RWPE2 (cell line): ENCODE data around the gene DAP.

Source experiments
- ATAC-seq: fragments of 200-7000 bp; cut with Tn5 transposase; 3 replicates; pipeline ENCODE4 v1.9.1; 2021; ENCODE audit warnings: low read depth
- DNase-seq: peaks from one replicate; pipeline ENCODE4 v3.0.0-alpha.2; 2020; ENCODE audit warnings: low spot score
- H3K27ac ChIP-seq: fragments of 450-650 bp; 2 replicates; pipeline ENCODE4 v1.5.1; 2017; ENCODE audit warnings: mild to moderate bottlenecking; ENCODE audit not compliant: poor library complexity, severe bottlenecking
- H3K27me3 ChIP-seq: fragments of 250-450 bp; sonication (Bioruptor Pico); 2 replicates; pipeline ENCODE4 v1.5.1; 2021; ENCODE audit warnings: mild to moderate bottlenecking, moderate library complexity; ENCODE audit not compliant: insufficient read depth, poor library complexity, severe bottlenecking
- H3K36me3 ChIP-seq: fragments of 250-450 bp; sonication (Bioruptor Pico); 2 replicates; pipeline ENCODE4 v1.5.1; 2020; ENCODE audit warnings: low read depth, mild to moderate bottlenecking, moderate library complexity
- H3K4me1 ChIP-seq: fragments of 250-450 bp; sonication (Bioruptor Pico); 2 replicates; pipeline ENCODE4 v1.5.1; 2021; ENCODE audit warnings: mild to moderate bottlenecking, moderate library complexity; ENCODE audit not compliant: insufficient read depth, poor library complexity, severe bottlenecking
- H3K4me3 ChIP-seq: fragments of 250-450 bp; sonication (Bioruptor Pico); 2 replicates; pipeline ENCODE4 v1.5.1; 2021; ENCODE audit warnings: mild to moderate bottlenecking, moderate library complexity; ENCODE audit not compliant: severe bottlenecking
- H3K9me3 ChIP-seq: fragments of 250-450 bp; sonication (Bioruptor Pico); 2 replicates; pipeline ENCODE4 v1.5.1; 2021; ENCODE audit warnings: mild to moderate bottlenecking, moderate library complexity; ENCODE audit not compliant: severe bottlenecking
- TF ChIP-seq, protein P1 (sequence below): fragments of 450-650 bp; IDR thresholded peaks from one replicate; pipeline ENCODE4 v1.5.1; 2017; ENCODE audit warnings: mild to moderate bottlenecking, moderate library complexity; ENCODE audit not compliant: poor library complexity, severe bottlenecking

DAP gene

GRCh38 chr5:10653751-10654400, 107.2 kb downstream of the DAP start:
- 0 out of 2 replicates have a peak, but pooled peaks cover 3% of the 10 kb centered on the region for H3K36me3 ChIP-seq

DNA sequence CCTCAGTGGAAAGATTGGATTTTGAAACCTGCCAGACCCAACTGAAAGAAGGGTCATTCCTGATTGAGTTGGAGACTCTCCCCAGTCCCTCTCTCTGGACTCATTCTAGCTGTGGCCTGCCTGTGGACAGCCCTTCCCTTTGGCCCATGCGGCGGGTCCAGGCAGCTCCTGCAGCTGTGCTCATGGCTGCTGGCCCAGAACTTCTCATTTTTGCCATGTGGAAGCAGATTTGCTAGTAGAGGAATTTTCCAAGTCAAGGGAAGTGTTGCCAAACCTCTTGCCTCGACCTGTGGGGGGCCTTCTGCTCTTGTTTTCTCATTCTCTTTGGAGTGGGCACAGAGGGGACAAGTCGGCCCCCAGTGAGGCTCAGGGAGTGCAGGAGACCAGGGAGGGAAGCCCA, 108.0 kb downstream of the DAP start:
- ATAC-seq (no peak), DNase-seq (no peak)
- Histone ChIP-seq H3K4me1 (no peaks in the 10 kb centered on the region), H3K4me3 (no peak overlapping the region), H3K27me3 (no peaks in the 10 kb centered on the region), H3K9me3 (no peaks in the 10 kb centered on the region), H3K27ac (no peak overlapping the region), H3K36me3 (0 out of 2 replicates have a peak, but pooled peaks cover 3% of the 10 kb centered on the region)
- TF ChIP-seq, protein P1, sequence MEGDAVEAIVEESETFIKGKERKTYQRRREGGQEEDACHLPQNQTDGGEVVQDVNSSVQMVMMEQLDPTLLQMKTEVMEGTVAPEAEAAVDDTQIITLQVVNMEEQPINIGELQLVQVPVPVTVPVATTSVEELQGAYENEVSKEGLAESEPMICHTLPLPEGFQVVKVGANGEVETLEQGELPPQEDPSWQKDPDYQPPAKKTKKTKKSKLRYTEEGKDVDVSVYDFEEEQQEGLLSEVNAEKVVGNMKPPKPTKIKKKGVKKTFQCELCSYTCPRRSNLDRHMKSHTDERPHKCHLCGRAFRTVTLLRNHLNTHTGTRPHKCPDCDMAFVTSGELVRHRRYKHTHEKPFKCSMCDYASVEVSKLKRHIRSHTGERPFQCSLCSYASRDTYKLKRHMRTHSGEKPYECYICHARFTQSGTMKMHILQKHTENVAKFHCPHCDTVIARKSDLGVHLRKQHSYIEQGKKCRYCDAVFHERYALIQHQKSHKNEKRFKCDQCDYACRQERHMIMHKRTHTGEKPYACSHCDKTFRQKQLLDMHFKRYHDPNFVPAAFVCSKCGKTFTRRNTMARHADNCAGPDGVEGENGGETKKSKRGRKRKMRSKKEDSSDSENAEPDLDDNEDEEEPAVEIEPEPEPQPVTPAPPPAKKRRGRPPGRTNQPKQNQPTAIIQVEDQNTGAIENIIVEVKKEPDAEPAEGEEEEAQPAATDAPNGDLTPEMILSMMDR, result no peak

More at GRCh38 chr5:10653751-10654400, 107.2 kb downstream of the DAP start:
- no peaks in the 10 kb centered on the region for H3K27me3 ChIP-seq
- H3K4me3 ChIP-seq, result no peak overlapping the region
- ATAC-seq (no peak), DNase-seq (no peak)
- H3K27ac ChIP-seq, result no peak overlapping the region
- H3K9me3 ChIP-seq, result no peaks in the 10 kb centered on the region
- no peaks in the 10 kb centered on the region for H3K4me1 ChIP-seq
- TF ChIP-seq, protein P1, result no peak

DNA sequence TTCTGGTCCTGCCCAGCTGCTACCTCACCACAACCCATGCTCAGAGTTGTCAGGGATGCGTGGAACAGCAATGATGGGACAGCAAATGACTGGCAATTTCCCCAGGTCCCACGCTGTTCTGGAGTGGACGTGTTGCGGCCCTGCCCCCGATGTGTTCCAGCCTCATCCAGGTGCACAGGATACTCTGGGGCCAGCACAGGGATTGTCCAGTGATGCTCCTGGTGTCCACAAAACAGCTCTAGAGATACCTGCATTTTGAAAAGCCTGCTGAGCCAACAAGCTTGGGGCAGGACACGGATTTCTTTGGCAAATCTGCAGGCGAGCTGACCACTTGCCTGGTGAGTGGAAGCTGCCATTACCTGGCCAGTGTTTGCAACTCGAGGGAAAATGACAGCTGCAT, 108.4 kb downstream of the DAP start:
- H3K36me3 ChIP-seq, result 0 out of 2 replicates have a peak, but pooled peaks cover 3% of the 10 kb centered on the region
- ATAC-seq (no peak), DNase-seq (no peak)
- H3K27me3 ChIP-seq, result no peaks in the 10 kb centered on the region
- no peaks in the 10 kb centered on the region for H3K9me3 ChIP-seq
- H3K4me1 ChIP-seq, result no peaks in the 10 kb centered on the region
- no peak overlapping the region for H3K27ac ChIP-seq
- no peak overlapping the region for H3K4me3 ChIP-seq
- TF ChIP-seq, protein P1, result no peak

DNA sequence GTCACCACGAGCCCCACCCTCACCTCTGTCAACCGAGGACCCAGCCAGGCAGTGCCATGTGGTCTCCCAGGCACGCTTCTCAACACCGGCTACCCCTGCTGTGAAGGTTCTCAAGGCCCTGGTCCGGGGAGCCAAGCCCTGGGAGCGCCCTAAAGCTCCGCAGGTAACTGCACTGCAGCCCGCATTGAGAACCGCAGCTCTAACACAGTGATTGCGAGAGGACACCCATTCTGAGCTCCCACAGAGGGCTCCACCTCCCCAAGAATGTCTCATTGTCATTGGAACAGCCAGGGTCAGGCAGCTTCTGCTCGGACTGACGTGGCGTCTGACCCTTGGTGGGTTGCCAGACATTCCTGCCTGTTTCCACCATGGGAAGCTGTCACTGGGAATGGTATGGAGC, 108.9 kb downstream of the DAP start:
- TF ChIP-seq, protein P1, result no peak
- Histone ChIP-seq H3K9me3 (no peaks in the 10 kb centered on the region), H3K36me3 (0 out of 2 replicates have a peak, but pooled peaks cover 3% of the 10 kb centered on the region), H3K27me3 (no peaks in the 10 kb centered on the region), H3K4me3 (no peak overlapping the region), H3K4me1 (no peaks in the 10 kb centered on the region), H3K27ac (no peak overlapping the region)
- DNase-seq (peak; percentile 68), ATAC-seq (no peak)
